PC-9 (cell line): ENCODE measurements around the gene USP22. TPM values are rescaled to one million over a fixed set of nuclear protein-coding genes. Genes with fewer than 3 reads are reported as not detected.

Experiments
- BruUV-seq: library from RNA; stranded (reverse); fragments of 400-500 nt; replicated peaks from 2 replicates; lab custom pipeline; 2021; lab: Mats Ljungman, UMichigan
- CTCF ChIA-PET: fragments of 300-600 bp; sonication (Branson Sonifier 250); formaldehyde crosslinking; loops from one replicate; lab custom pipeline; 2022; ENCODE audit warnings: antibody characterized with exemption; lab: Charles Lee
- POLR2A ChIA-PET: fragments of 300-600 bp; sonication (Branson Sonifier 250); formaldehyde crosslinking; loops from one replicate; lab custom pipeline; 2022; ENCODE audit warnings: antibody characterized with exemption; ENCODE audit not compliant: unreplicated experiment; lab: Charles Lee
- DNase-seq, 2 experiments: peaks; one replicate each; pipeline versions ENCODE4 v3.0.0 to v3.0.0-alpha.2; 2015 to 2022; ENCODE audit warnings: mixed read lengths in 1 of 2
- H2AFZ ChIP-seq: fragments of 200-600 bp; sonication (generic); 2 replicates; pipeline ENCODE4 v1.8.1; 2017; ENCODE audit warnings: antibody characterized with exemption
- H3F3A ChIP-seq: fragments of 200-600 bp; sonication (generic); 2 replicates; pipeline ENCODE4 v1.8.1; 2017; ENCODE audit warnings: antibody characterized with exemption, mild to moderate bottlenecking, low read depth; ENCODE audit not compliant: insufficient read depth
- H3K27ac ChIP-seq: fragments of 200-600 bp; sonication (generic); 2 replicates; pipeline ENCODE4 v1.6.1; 2016; ENCODE audit warnings: mixed run types
- H3K27me3 ChIP-seq: fragments of 200-600 bp; sonication (generic); 2 replicates; pipeline ENCODE4 v1.6.1; 2016; ENCODE audit warnings: low read depth, mixed run types; ENCODE audit not compliant: insufficient read depth
- H3K36me3 ChIP-seq: fragments of 200-600 bp; sonication (generic); 2 replicates; pipeline ENCODE4 v1.6.1; 2016; ENCODE audit warnings: low read depth, mixed run types
- H3K4me1 ChIP-seq: fragments of 200-600 bp; sonication (generic); replicated peaks from 2 replicates; pipeline ENCODE4 v1.6.1; 2016; ENCODE audit warnings: mixed run types; ENCODE audit not compliant: insufficient read depth
- H3K4me2 ChIP-seq: fragments of 200-600 bp; sonication (generic); 2 replicates; pipeline ENCODE4 v1.6.1; 2017; ENCODE audit warnings: mixed run types
- H3K4me3 ChIP-seq: fragments of 200-600 bp; sonication (generic); 2 replicates; pipeline ENCODE4 v1.6.1; 2016; ENCODE audit warnings: mixed run types
- H3K79me2 ChIP-seq: fragments of 200-600 bp; sonication (generic); 2 replicates; pipeline ENCODE4 v1.6.1; 2017; ENCODE audit warnings: low read depth, mixed run types
- H3K9me2 ChIP-seq: fragments of 200-600 bp; sonication (generic); 2 replicates; pipeline ENCODE4 v1.8.1; 2017; ENCODE audit warnings: mild to moderate bottlenecking; ENCODE audit not compliant: insufficient read depth
- H3K9me3 ChIP-seq: fragments of 200-600 bp; sonication (generic); 2 replicates; pipeline ENCODE4 v1.8.1; 2016; ENCODE audit warnings: low read depth; ENCODE audit not compliant: insufficient read depth
- H4K20me1 ChIP-seq: fragments of 200-600 bp; sonication (generic); 2 replicates; pipeline ENCODE4 v1.8.1; 2017; ENCODE audit not compliant: insufficient read depth
- EZH2 ChIP-seq: fragments of 200-600 bp; sonication (generic); IDR thresholded peaks from 2 replicates; pipeline ENCODE4 v1.8.0; 2017; ENCODE audit warnings: antibody characterized with exemption, low read depth
- intact Hi-C: fragments of 100-400 bp; cut with micrococcal nuclease; formaldehyde crosslinking; loops from one replicate; pipeline ENCODE4 v1.10.0; 2022; ENCODE audit not compliant: unreplicated experiment
- total RNA-seq: library from RNA; stranded (reverse); gene quantifications from 2 replicates; pipeline ENCODE4 v1.2.3, GENCODE V29; 2021
- TF ChIP-seq, protein P1 (sequence below): fragments of 200-600 bp; sonication (generic); conservative IDR thresholded peaks from 2 replicates; pipeline ENCODE4 v1.6.1; 2017; ENCODE audit warnings: mixed run types, antibody characterized with exemption, mild to moderate bottlenecking, moderate library complexity

USP22 gene
- total RNA-seq, 1 experiment from 2014 or later = 296 TPM

DNA sequence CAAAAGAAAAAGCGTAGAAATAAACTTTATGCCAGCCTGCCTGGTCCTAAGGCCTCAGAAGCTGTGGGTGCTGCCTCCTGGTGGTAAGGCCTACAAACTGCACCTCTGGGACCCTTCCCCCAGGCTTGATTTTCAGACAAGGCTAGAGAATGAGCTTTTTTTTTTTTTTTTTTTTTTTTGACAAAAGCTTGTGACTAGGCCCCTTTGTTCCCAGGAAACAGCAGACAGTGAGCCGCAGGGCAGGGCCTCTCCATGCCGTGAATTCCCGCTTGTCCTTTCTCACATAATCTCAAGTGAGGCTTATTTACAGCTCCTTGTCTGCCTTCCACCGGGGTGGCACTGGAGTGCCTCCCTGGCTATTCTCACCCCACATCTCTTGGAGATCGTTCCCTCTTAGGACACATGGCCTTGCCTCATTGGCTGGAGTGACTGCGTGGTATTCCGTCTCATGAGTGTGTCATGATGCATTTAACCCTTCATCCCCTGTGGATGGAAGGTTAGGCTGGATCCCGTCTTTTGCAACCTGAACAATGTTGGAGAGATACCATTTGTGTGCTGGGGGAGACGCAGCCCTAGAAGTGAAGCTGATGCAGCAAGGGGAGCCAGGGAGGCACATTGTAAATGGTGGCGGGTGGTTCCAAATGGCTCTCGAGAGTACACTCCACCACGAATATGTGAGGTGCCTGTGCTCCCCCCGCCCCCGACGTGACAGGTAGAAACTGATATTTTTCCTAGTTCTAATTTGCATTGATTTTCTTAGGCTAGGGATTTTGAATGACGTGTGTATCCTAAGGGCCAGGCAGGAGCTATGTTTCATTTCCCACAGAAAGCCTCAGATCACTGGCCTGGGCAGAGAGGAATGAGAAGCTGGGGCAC lies 49.6 kb downstream of the USP22 start:
- Histone ChIP-seq H3K4me3 (no peak overlapping the region), H3K9me3 (no peaks in the 10 kb centered on the region), H4K20me1 (no peaks in the 10 kb centered on the region), H3K4me2 (peak overlapping the region; percentile 24; the same call in 1 of the 2 replicates), H3K27ac (no peak overlapping the region), H3K9me2 (no peaks in the 10 kb centered on the region), H3K36me3 (no peaks in the 10 kb centered on the region), H3K27me3 (no peaks in the 10 kb centered on the region), H3K4me1 (no peaks in the 10 kb centered on the region), H2AFZ (no peak overlapping the region), H3K79me2 (no peaks in the 10 kb centered on the region), H3F3A (no peaks in the 10 kb centered on the region; the same call in 1 of the 2 replicates)
- TF ChIP-seq, protein P1, sequence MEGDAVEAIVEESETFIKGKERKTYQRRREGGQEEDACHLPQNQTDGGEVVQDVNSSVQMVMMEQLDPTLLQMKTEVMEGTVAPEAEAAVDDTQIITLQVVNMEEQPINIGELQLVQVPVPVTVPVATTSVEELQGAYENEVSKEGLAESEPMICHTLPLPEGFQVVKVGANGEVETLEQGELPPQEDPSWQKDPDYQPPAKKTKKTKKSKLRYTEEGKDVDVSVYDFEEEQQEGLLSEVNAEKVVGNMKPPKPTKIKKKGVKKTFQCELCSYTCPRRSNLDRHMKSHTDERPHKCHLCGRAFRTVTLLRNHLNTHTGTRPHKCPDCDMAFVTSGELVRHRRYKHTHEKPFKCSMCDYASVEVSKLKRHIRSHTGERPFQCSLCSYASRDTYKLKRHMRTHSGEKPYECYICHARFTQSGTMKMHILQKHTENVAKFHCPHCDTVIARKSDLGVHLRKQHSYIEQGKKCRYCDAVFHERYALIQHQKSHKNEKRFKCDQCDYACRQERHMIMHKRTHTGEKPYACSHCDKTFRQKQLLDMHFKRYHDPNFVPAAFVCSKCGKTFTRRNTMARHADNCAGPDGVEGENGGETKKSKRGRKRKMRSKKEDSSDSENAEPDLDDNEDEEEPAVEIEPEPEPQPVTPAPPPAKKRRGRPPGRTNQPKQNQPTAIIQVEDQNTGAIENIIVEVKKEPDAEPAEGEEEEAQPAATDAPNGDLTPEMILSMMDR = peak; percentile 95
- no peak for TF ChIP-seq EZH2
- ChIA-PET POLR2A (interaction anchor here (0.6 kb wide), 2 partner anchors 72 to 85 kb away, joined by 3 to 6 read pairs; no protein-coding TSS in a partner anchor), CTCF (interaction anchor here (0.5 to 1.0 kb wide), 11 partner anchors 31 to 931 kb away, joined by 3 to 10 read pairs (median 5); no protein-coding TSS in a partner anchor)
- intact Hi-C loops = loop anchor here (1.0 to 5.0 kb wide), 5 partner anchors 48 to 871 kb away; no protein-coding TSS in a partner anchor
- peak; percentile 62 to 83 for DNase-seq
- no TSS peak for BruUV-seq

DNA sequence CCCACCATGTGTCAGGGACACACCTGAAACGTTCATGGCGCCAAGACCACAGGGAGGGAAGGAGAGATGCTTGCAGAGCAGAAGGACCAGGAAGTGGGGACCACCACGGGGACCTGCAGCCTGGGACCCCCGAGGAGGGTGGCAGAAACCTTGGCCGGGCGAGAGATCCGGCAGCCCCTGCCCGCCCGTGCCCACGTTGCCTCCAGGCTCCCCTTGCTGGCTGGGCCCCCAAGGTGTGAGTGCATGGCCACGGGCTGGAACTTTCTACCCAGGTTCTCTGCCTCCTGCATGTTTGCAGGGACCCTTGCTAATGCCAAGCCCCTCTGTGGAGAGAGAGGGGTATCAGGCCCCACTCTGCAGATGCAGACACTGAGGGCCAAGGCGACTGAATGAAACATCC lies 50.4 kb downstream of the USP22 start:
- intact Hi-C loops = loop anchor here (2.0 to 5.0 kb wide), 3 partner anchors 48 to 870 kb away; no protein-coding TSS in a partner anchor
- POLR2A ChIA-PET = interaction anchor here (0.6 kb wide), 2 partner anchors 71 to 84 kb away, joined by 3 to 6 read pairs; no protein-coding TSS in a partner anchor
- Histone ChIP-seq H3K4me1 (no peaks in the 10 kb centered on the region), H2AFZ (no peak overlapping the region), H4K20me1 (no peaks in the 10 kb centered on the region), H3F3A (no peaks in the 10 kb centered on the region), H3K27me3 (no peaks in the 10 kb centered on the region), H3K4me3 (no peak overlapping the region), H3K9me2 (no peaks in the 10 kb centered on the region), H3K27ac (no peak overlapping the region), H3K9me3 (no peaks in the 10 kb centered on the region), H3K79me2 (no peaks in the 10 kb centered on the region), H3K4me2 (no peak overlapping the region; the same call in 1 of the 2 replicates), H3K36me3 (no peaks in the 10 kb centered on the region)
- CTCF ChIA-PET = interaction anchor here (1.0 kb wide), 1 partner anchor 48 kb away, joined by 3 read pairs; no protein-coding TSS in a partner anchor
- DNase-seq = no peak
- no peak for TF ChIP-seq EZH2
- TF ChIP-seq, protein P1 = no peak
- BruUV-seq = no TSS peak

DNA sequence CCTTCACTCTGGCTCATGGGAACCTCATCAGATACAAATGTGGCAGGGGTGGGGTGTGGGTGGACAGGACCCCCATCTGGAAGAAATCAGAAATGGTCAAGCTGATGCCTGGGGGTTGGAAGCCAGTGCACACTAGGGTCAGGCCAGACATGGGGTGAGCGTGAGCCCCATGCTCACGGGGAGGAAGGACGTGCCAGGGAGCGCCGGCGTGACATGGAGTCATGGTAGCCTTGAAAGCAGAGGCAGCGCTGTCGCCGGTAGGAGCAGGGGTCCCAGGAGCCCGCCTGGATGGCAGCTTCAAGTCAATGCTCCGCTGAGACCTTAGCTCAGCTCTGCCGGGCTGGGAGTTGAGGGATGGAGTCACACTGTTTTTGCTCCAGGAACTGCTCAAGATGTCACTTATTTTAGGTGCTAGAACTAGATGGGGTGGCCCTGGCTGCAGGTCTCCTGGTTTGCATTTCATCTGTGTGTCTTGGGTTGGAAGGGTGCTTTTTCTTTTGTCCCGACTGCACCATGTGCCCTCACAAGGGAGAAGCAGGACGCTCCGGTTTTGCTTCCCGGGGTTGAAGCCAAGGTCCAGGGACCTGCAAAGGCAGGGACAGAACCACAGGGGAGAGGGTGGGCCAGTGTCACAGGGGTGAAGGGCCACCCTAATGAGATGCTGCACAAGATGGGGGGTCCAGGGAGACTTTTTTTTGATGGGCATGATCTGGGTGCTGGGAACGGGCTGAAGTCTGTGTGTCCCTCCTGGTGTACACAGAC lies 51.4 kb downstream of the USP22 start:
- CTCF ChIA-PET = no interaction called here
- no peak overlapping the region for H2AFZ ChIP-seq
- H3K79me2 ChIP-seq = no peaks in the 10 kb centered on the region
- no peaks in the 10 kb centered on the region for H3K36me3 ChIP-seq
- H3K4me1 ChIP-seq = no peaks in the 10 kb centered on the region
- no peak overlapping the region for H3K4me2 ChIP-seq
- no peaks in the 10 kb centered on the region for H3K27me3 ChIP-seq
- H3K9me3 ChIP-seq = no peaks in the 10 kb centered on the region
- H3F3A ChIP-seq = no peaks in the 10 kb centered on the region
- TF ChIP-seq EZH2 = no peak
- TF ChIP-seq, protein P1 = no peak
- no peak overlapping the region for H3K4me3 ChIP-seq
- POLR2A ChIA-PET = no interaction called here
- intact Hi-C loops = loop anchor here (2.0 to 5.0 kb wide), 3 partner anchors 47 to 869 kb away; no protein-coding TSS in a partner anchor
- no peaks in the 10 kb centered on the region for H4K20me1 ChIP-seq
- no TSS peak for BruUV-seq
- H3K27ac ChIP-seq = no peak overlapping the region
- no peaks in the 10 kb centered on the region for H3K9me2 ChIP-seq
- DNase-seq = no peak
